Peyer's patch (tissue), 4 donors: ENCODE data around the gene ARL15. TPM values are rescaled to one million over a fixed set of nuclear protein-coding genes. Genes with fewer than 3 reads are reported as not detected.

Source experiments
- DNase-seq, 3 donors: peaks; one replicate each; pipeline ENCODE4 v3.0.0-alpha.2; 2017 to 2019
- H3K27ac ChIP-seq, 4 donors: fragments of 200-600 bp; sonication (generic); one replicate each; pipeline ENCODE4 v1.5.1; 2016 to 2019
- H3K27me3 ChIP-seq, 2 donors: fragments of 200-600 bp; sonication (generic); one replicate each; pipeline ENCODE4 v1.5.1; 2019
- H3K36me3 ChIP-seq, 3 donors: fragments of 200-600 bp; sonication (generic); one replicate each; pipeline ENCODE4 v1.5.1; 2016 to 2019
- H3K4me1 ChIP-seq, 4 donors: fragments of 200-600 bp; sonication (generic); one replicate each; pipeline ENCODE4 v1.5.1; 2016 to 2019
- H3K4me3 ChIP-seq, 4 donors: fragments of 200-600 bp; sonication (generic); 1 replicate in 3 of 4; 2 replicates in 1 of 4; pipeline ENCODE4 v1.5.1; 2016 to 2019; ENCODE audit warnings: mild to moderate bottlenecking in 1 of 4
- H3K9me3 ChIP-seq, 4 donors: fragments of 200-600 bp; sonication (generic); one replicate each; pipeline ENCODE4 v1.5.1; 2016 to 2019; ENCODE audit warnings: mild to moderate bottlenecking in 1 of 4
- CTCF ChIP-seq, 6 experiments: fragments of 450-650 bp in 4 of 6; fragments of 200-600 bp in 2 of 6; sonication (generic) in 1 of 6; IDR thresholded peaks; one replicate each; pipeline ENCODE4 v1.5.1; 2017 to 2019; ENCODE audit warnings: antibody characterized with exemption in 6 of 6, mild to moderate bottlenecking in 3 of 6, moderate library complexity in 1 of 6
- POLR2A ChIP-seq, 2 donors: fragments of 450-650 bp; IDR thresholded peaks; one replicate each; pipeline ENCODE4 v1.5.1; 2017; ENCODE audit warnings: antibody characterized with exemption in 2 of 2, mild to moderate bottlenecking in 2 of 2, moderate library complexity in 2 of 2
- total RNA-seq, 4 donors: library from RNA; depleted of rRNA; stranded (reverse); fragments of >200 nt; gene quantifications; one replicate each; pipeline ENCODE4 v1.1.0, GENCODE V29; 2016

ARL15 gene
- total RNA-seq, 4 donors from 2014 or later = 18.0 to 44.5 (median 38.7) TPM

- Histone ChIP-seq H3K27ac (no peak overlapping the region), H3K27me3 (no peaks in the 10 kb centered on the region), H3K36me3 (no peaks in the 10 kb centered on the region), H3K9me3 (no peaks in the 10 kb centered on the region), H3K4me3 (no peak overlapping the region), H3K4me1 (peaks cover 0 to 18% (median 0%) of the 10 kb centered on the region in 4 donors)
- TF ChIP-seq POLR2A (IDR thresholded peaks at IDR 0.05) = no peak
- TF ChIP-seq CTCF (IDR thresholded peaks at IDR 0.05) = no peak
- no peak for DNase-seq
Measured at GRCh38 chr5:54305737-54306136, 4.6 kb downstream of the ARL15 start.

GRCh38 chr5:54304040-54304439 lies 6.3 kb downstream of the ARL15 start:
- H3K4me1 ChIP-seq = peaks cover 0 to 14% (median 0%) of the 10 kb centered on the region in 4 donors
- no peak for TF ChIP-seq CTCF (IDR thresholded peaks at IDR 0.05)
- no peak for TF ChIP-seq POLR2A (IDR thresholded peaks at IDR 0.05)
- H3K9me3 ChIP-seq = no peaks in the 10 kb centered on the region
- no peak overlapping the region for H3K4me3 ChIP-seq
- no peaks in the 10 kb centered on the region for H3K27me3 ChIP-seq
- DNase-seq = no peak
- H3K27ac ChIP-seq = no peak overlapping the region
- no peaks in the 10 kb centered on the region for H3K36me3 ChIP-seq

GRCh38 chr5:54302267-54302687 lies 8.1 kb downstream of the ARL15 start:
- H3K4me3 ChIP-seq = no peak overlapping the region
- H3K4me1 ChIP-seq = peaks cover 0 to 4% (median 0%) of the 10 kb centered on the region in 4 donors
- H3K36me3 ChIP-seq = no peaks in the 10 kb centered on the region
- DNase-seq = no peak
- no peak overlapping the region for H3K27ac ChIP-seq
- TF ChIP-seq CTCF (IDR thresholded peaks at IDR 0.05) (no peak), POLR2A (IDR thresholded peaks at IDR 0.05) (no peak)
- no peaks in the 10 kb centered on the region for H3K27me3 ChIP-seq
- no peaks in the 10 kb centered on the region for H3K9me3 ChIP-seq

GRCh38 chr5:54301849-54302248 lies 8.5 kb downstream of the ARL15 start:
- DNase-seq = no peak
- no peak for TF ChIP-seq CTCF (IDR thresholded peaks at IDR 0.05)
- TF ChIP-seq POLR2A (IDR thresholded peaks at IDR 0.05) = no peak
- H3K27ac ChIP-seq = no peak overlapping the region
- H3K4me3 ChIP-seq = no peak overlapping the region
- no peaks in the 10 kb centered on the region for H3K27me3 ChIP-seq
- peaks cover 0 to 2% (median 0%) of the 10 kb centered on the region in 4 donors for H3K4me1 ChIP-seq
- no peaks in the 10 kb centered on the region for H3K36me3 ChIP-seq
- H3K9me3 ChIP-seq = no peaks in the 10 kb centered on the region

GRCh38 chr5:54301220-54301619 lies 9.2 kb downstream of the ARL15 start:
- Histone ChIP-seq H3K9me3 (no peaks in the 10 kb centered on the region), H3K27ac (no peak overlapping the region), H3K27me3 (no peaks in the 10 kb centered on the region), H3K4me1 (peaks cover 0 to 6% (median 2%) of the 10 kb centered on the region in 4 donors), H3K4me3 (no peak overlapping the region), H3K36me3 (no peaks in the 10 kb centered on the region)
- no peak for TF ChIP-seq CTCF (IDR thresholded peaks at IDR 0.05)
- TF ChIP-seq POLR2A (IDR thresholded peaks at IDR 0.05) = no peak
- no peak for DNase-seq

GRCh38 chr5:54298947-54299346 lies 11.4 kb downstream of the ARL15 start:
- Histone ChIP-seq H3K27me3 (no peaks in the 10 kb centered on the region), H3K4me1 (peaks cover 0 to 12% (median 3%) of the 10 kb centered on the region in 4 donors), H3K36me3 (no peaks in the 10 kb centered on the region), H3K4me3 (no peak overlapping the region), H3K9me3 (no peaks in the 10 kb centered on the region), H3K27ac (no peak overlapping the region)
- DNase-seq = no peak
- TF ChIP-seq POLR2A (IDR thresholded peaks at IDR 0.05) = no peak
- TF ChIP-seq CTCF (IDR thresholded peaks at IDR 0.05) = no peak
